GM18867 (cell line): ENCODE data around the gene P2RX6.
"Not testable (repeated sequence)": the region's sequence is repeated elsewhere in the genome, so short reads cannot be mapped to it uniquely, and the experiment has no call there.

Experiments
- ATAC-seq: cut with Tn5 transposase; IDR thresholded peaks from one replicate; pipeline ENCODE4 v1.9.1; 2021; ENCODE audit warnings: mild to moderate bottlenecking, moderate library complexity; ENCODE audit not compliant: unreplicated experiment

P2RX6 gene

GRCh38 chr22:21051145-21051830 lies 36.3 kb downstream of the P2RX6 start:
- no peak for ATAC-seq

GRCh38 chr22:21051831-21052400 lies 37.0 kb downstream of the P2RX6 start:
- ATAC-seq, result no peak

- no peak for ATAC-seq
Observed at GRCh38 chr22:21052715-21053459, 37.9 kb downstream of the P2RX6 start.

- no peak for ATAC-seq
Observed at GRCh38 chr22:21054046-21054713, 39.2 kb downstream of the P2RX6 start.

GRCh38 chr22:21054714-21055563 lies 40.0 kb downstream of the P2RX6 start:
- no peak for ATAC-seq

- ATAC-seq, result no peak
Observed at GRCh38 chr22:21055564-21055834, 40.5 kb downstream of the P2RX6 start.

GRCh38 chr22:21055880-21056319 lies 40.9 kb downstream of the P2RX6 start:
- no peak for ATAC-seq

GRCh38 chr22:21060363-21060762 lies 45.4 kb downstream of the P2RX6 start:
- ATAC-seq, result not testable (repeated sequence)

- ATAC-seq, result not testable (repeated sequence)
Observed at GRCh38 chr22:21061660-21062321, 46.8 kb downstream of the P2RX6 start.

- ATAC-seq, result not testable (repeated sequence)
Observed at GRCh38 chr22:21064425-21064824, 49.5 kb downstream of the P2RX6 start.

GRCh38 chr22:21064917-21065864 lies 50.2 kb downstream of the P2RX6 start:
- no peak for ATAC-seq

GRCh38 chr22:21067075-21067900 lies 52.3 kb downstream of the P2RX6 start:
- ATAC-seq, result no peak

GRCh38 chr22:21067901-21068680 lies 53.1 kb downstream of the P2RX6 start:
- no peak for ATAC-seq

- ATAC-seq, result no peak
Observed at GRCh38 chr22:21068681-21069276, 53.8 kb downstream of the P2RX6 start.

- no peak for ATAC-seq
Observed at GRCh38 chr22:21069375-21069774, 54.4 kb downstream of the P2RX6 start.

GRCh38 chr22:21070690-21071615 lies 56.0 kb downstream of the P2RX6 start:
- no peak for ATAC-seq
